ENCODE results near the gene WDR64. TPM values are rescaled to one million over a fixed set of nuclear protein-coding genes. Genes with fewer than 3 reads are reported as not detected.

The WDR64 gene
- total RNA-seq, 3 donors from 2014 or later (not counting 1 experiment from before 2014, with no cell fraction given), result not detected

GRCh38 chr1:241716915-241717656 is 65.0 kb downstream of the WDR64 start:
- DNase-seq, result peak in 1 of 2 donors; percentile 43
- 79% methylated on average over 5 of the region's 6 CpGs for WGBS (ENCODE audit: insufficient coverage)

GRCh38 chr1:241717975-241718374 is 65.9 kb downstream of the WDR64 start:
- no peaks in the 10 kb centered on the region for H3K27me3 ChIP-seq (ENCODE audit: control insufficient read depth, insufficient read depth, low read length)
- peaks cover 9 to 47% of the 10 kb centered on the region in 2 donors for H3K27me3 Mint-ChIP-seq (ENCODE audit: low read depth in 2 of 2)
- H3K4me1 ChIP-seq (ENCODE audit: control insufficient read depth, insufficient read depth, low read length), result no peaks in the 10 kb centered on the region
- DNase-seq, result no peak
- no peaks in the 10 kb centered on the region for H3K9me3 ChIP-seq (ENCODE audit: control insufficient read depth, insufficient read depth, low read length)
- no peaks in the 10 kb centered on the region for H3K36me3 Mint-ChIP-seq
- no peaks in the 10 kb centered on the region for H3K4me1 Mint-ChIP-seq
- no peaks in the 10 kb centered on the region for H3K9me3 Mint-ChIP-seq
- WGBS (ENCODE audit: insufficient coverage), result 78% methylated on average over 5 of the region's 5 CpGs
- ATAC-seq, result no peak
- H3K4me3 ChIP-seq (ENCODE audit: low read length), result no peak overlapping the region
- H3K4me3 Mint-ChIP-seq, result no peak overlapping the region
- H3K27ac ChIP-seq (ENCODE audit: low read length), result no peak overlapping the region
- no peak for TF ChIP-seq CTCF (IDR thresholded peaks at IDR 0.05)
- intact Hi-C loops (cut with micrococcal nuclease), result no loop called here
- no peaks in the 10 kb centered on the region for H3K36me3 ChIP-seq (ENCODE audit: control insufficient read depth, insufficient read depth, low read length)
- no peak overlapping the region for H3K27ac Mint-ChIP-seq

More at GRCh38 chr1:241716915-241717656, 65.0 kb downstream of the WDR64 start:
- H3K27ac ChIP-seq (ENCODE audit: low read length), result no peak overlapping the region
- Mint-ChIP-seq H3K4me3 (no peak overlapping the region), H3K4me1 (no peaks in the 10 kb centered on the region), H3K27ac (no peak overlapping the region), H3K36me3 (no peaks in the 10 kb centered on the region), H3K9me3 (no peaks in the 10 kb centered on the region), H3K27me3 (ENCODE audit: low read depth in 2 of 2) (peaks cover 9 to 45% of the 10 kb centered on the region in 2 donors)
- H3K4me3 ChIP-seq (ENCODE audit: low read length), result no peak overlapping the region
- H3K36me3 ChIP-seq (ENCODE audit: control insufficient read depth, insufficient read depth, low read length), result no peaks in the 10 kb centered on the region
- intact Hi-C loops (cut with micrococcal nuclease), result no loop called here
- no peak for ATAC-seq
- H3K4me1 ChIP-seq (ENCODE audit: control insufficient read depth, insufficient read depth, low read length), result no peaks in the 10 kb centered on the region
- no peaks in the 10 kb centered on the region for H3K9me3 ChIP-seq (ENCODE audit: control insufficient read depth, insufficient read depth, low read length)
- no peak for TF ChIP-seq CTCF (IDR thresholded peaks at IDR 0.05)
- no peaks in the 10 kb centered on the region for H3K27me3 ChIP-seq (ENCODE audit: control insufficient read depth, insufficient read depth, low read length)

GRCh38 chr1:241721011-241721410 is 68.9 kb downstream of the WDR64 start:
- no peaks in the 10 kb centered on the region for H3K36me3 Mint-ChIP-seq
- no peak overlapping the region for H3K27ac ChIP-seq (ENCODE audit: low read length)
- DNase-seq, result no peak
- no peaks in the 10 kb centered on the region for H3K9me3 Mint-ChIP-seq
- H3K4me3 ChIP-seq (ENCODE audit: low read length), result no peak overlapping the region
- H3K36me3 ChIP-seq (ENCODE audit: control insufficient read depth, insufficient read depth, low read length), result no peaks in the 10 kb centered on the region
- no peak for TF ChIP-seq CTCF (IDR thresholded peaks at IDR 0.05)
- peaks cover 9 to 37% of the 10 kb centered on the region in 2 donors for H3K27me3 Mint-ChIP-seq (ENCODE audit: low read depth in 2 of 2)
- H3K4me3 Mint-ChIP-seq, result no peak overlapping the region
- no peak overlapping the region for H3K27ac Mint-ChIP-seq
- H3K4me1 ChIP-seq (ENCODE audit: control insufficient read depth, insufficient read depth, low read length), result no peaks in the 10 kb centered on the region
- no peak for ATAC-seq
- H3K27me3 ChIP-seq (ENCODE audit: control insufficient read depth, insufficient read depth, low read length), result no peaks in the 10 kb centered on the region
- no peaks in the 10 kb centered on the region for H3K4me1 Mint-ChIP-seq
- intact Hi-C loops (cut with micrococcal nuclease), result no loop called here
- WGBS (ENCODE audit: insufficient coverage), result 97% methylated on average over 3 of the region's 3 CpGs
- no peaks in the 10 kb centered on the region for H3K9me3 ChIP-seq (ENCODE audit: control insufficient read depth, insufficient read depth, low read length)

- TF ChIP-seq CTCF (IDR thresholded peaks at IDR 0.05), result no peak
- no peak overlapping the region for H3K4me3 ChIP-seq (ENCODE audit: low read length)
- H3K4me3 Mint-ChIP-seq, result no peak overlapping the region
- peaks cover 11 to 29% of the 10 kb centered on the region in 2 donors for H3K27me3 Mint-ChIP-seq (ENCODE audit: low read depth in 2 of 2)
- DNase-seq (no peak), ATAC-seq (no peak)
- H3K27ac Mint-ChIP-seq, result no peak overlapping the region
- no peak overlapping the region for H3K27ac ChIP-seq (ENCODE audit: low read length)
- H3K9me3 Mint-ChIP-seq, result peaks cover 0 to 2% of the 10 kb centered on the region in 2 donors
- H3K4me1 Mint-ChIP-seq, result no peaks in the 10 kb centered on the region
- no peaks in the 10 kb centered on the region for H3K27me3 ChIP-seq (ENCODE audit: control insufficient read depth, insufficient read depth, low read length)
- H3K9me3 ChIP-seq (ENCODE audit: control insufficient read depth, insufficient read depth, low read length), result no peaks in the 10 kb centered on the region
- 94% methylated on average over 4 of the region's 4 CpGs for WGBS (ENCODE audit: insufficient coverage)
- H3K36me3 ChIP-seq (ENCODE audit: control insufficient read depth, insufficient read depth, low read length), result no peaks in the 10 kb centered on the region
- H3K36me3 Mint-ChIP-seq, result no peaks in the 10 kb centered on the region
- intact Hi-C loops (cut with micrococcal nuclease), result no loop called here
- no peaks in the 10 kb centered on the region for H3K4me1 ChIP-seq (ENCODE audit: control insufficient read depth, insufficient read depth, low read length)
Observed at GRCh38 chr1:241722947-241723346, 70.9 kb downstream of the WDR64 start.

Data from natural killer cell (primary cell).